PC-9 (cell line): Measurements from ENCODE around the gene ITGAE. TPM values are rescaled to one million over a fixed set of nuclear protein-coding genes. Genes with fewer than 3 reads are reported as not detected.

Source experiments
- BruUV-seq: library from RNA; stranded (reverse); fragments of 400-500 nt; replicated peaks from 2 replicates; lab custom pipeline; 2021; lab: Mats Ljungman, UMichigan
- CTCF ChIA-PET: fragments of 300-600 bp; sonication (Branson Sonifier 250); formaldehyde crosslinking; loops from one replicate; lab custom pipeline; 2022; ENCODE audit warnings: antibody characterized with exemption; lab: Charles Lee
- POLR2A ChIA-PET: fragments of 300-600 bp; sonication (Branson Sonifier 250); formaldehyde crosslinking; loops from one replicate; lab custom pipeline; 2022; ENCODE audit warnings: antibody characterized with exemption; ENCODE audit not compliant: unreplicated experiment; lab: Charles Lee
- DNase-seq, 2 experiments: peaks; one replicate each; pipeline versions ENCODE4 v3.0.0 to v3.0.0-alpha.2; 2015 to 2022; ENCODE audit warnings: mixed read lengths in 1 of 2
- H2AFZ ChIP-seq: fragments of 200-600 bp; sonication (generic); 2 replicates; pipeline ENCODE4 v1.8.1; 2017; ENCODE audit warnings: antibody characterized with exemption
- H3F3A ChIP-seq: fragments of 200-600 bp; sonication (generic); 2 replicates; pipeline ENCODE4 v1.8.1; 2017; ENCODE audit warnings: antibody characterized with exemption, mild to moderate bottlenecking, low read depth; ENCODE audit not compliant: insufficient read depth
- H3K27ac ChIP-seq: fragments of 200-600 bp; sonication (generic); 2 replicates; pipeline ENCODE4 v1.6.1; 2016; ENCODE audit warnings: mixed run types
- H3K27me3 ChIP-seq: fragments of 200-600 bp; sonication (generic); 2 replicates; pipeline ENCODE4 v1.6.1; 2016; ENCODE audit warnings: low read depth, mixed run types; ENCODE audit not compliant: insufficient read depth
- H3K36me3 ChIP-seq: fragments of 200-600 bp; sonication (generic); 2 replicates; pipeline ENCODE4 v1.6.1; 2016; ENCODE audit warnings: low read depth, mixed run types
- H3K4me1 ChIP-seq: fragments of 200-600 bp; sonication (generic); replicated peaks from 2 replicates; pipeline ENCODE4 v1.6.1; 2016; ENCODE audit warnings: mixed run types; ENCODE audit not compliant: insufficient read depth
- H3K4me2 ChIP-seq: fragments of 200-600 bp; sonication (generic); 2 replicates; pipeline ENCODE4 v1.6.1; 2017; ENCODE audit warnings: mixed run types
- H3K4me3 ChIP-seq: fragments of 200-600 bp; sonication (generic); 2 replicates; pipeline ENCODE4 v1.6.1; 2016; ENCODE audit warnings: mixed run types
- H3K79me2 ChIP-seq: fragments of 200-600 bp; sonication (generic); 2 replicates; pipeline ENCODE4 v1.6.1; 2017; ENCODE audit warnings: low read depth, mixed run types
- H3K9me2 ChIP-seq: fragments of 200-600 bp; sonication (generic); 2 replicates; pipeline ENCODE4 v1.8.1; 2017; ENCODE audit warnings: mild to moderate bottlenecking; ENCODE audit not compliant: insufficient read depth
- H3K9me3 ChIP-seq: fragments of 200-600 bp; sonication (generic); 2 replicates; pipeline ENCODE4 v1.8.1; 2016; ENCODE audit warnings: low read depth; ENCODE audit not compliant: insufficient read depth
- H4K20me1 ChIP-seq: fragments of 200-600 bp; sonication (generic); 2 replicates; pipeline ENCODE4 v1.8.1; 2017; ENCODE audit not compliant: insufficient read depth
- CTCF ChIP-seq: fragments of 200-600 bp; sonication (generic); conservative IDR thresholded peaks from 2 replicates; pipeline ENCODE4 v1.6.1; 2017; ENCODE audit warnings: mixed run types, antibody characterized with exemption, mild to moderate bottlenecking, moderate library complexity
- EZH2 ChIP-seq: fragments of 200-600 bp; sonication (generic); IDR thresholded peaks from 2 replicates; pipeline ENCODE4 v1.8.0; 2017; ENCODE audit warnings: antibody characterized with exemption, low read depth
- intact Hi-C: fragments of 100-400 bp; cut with micrococcal nuclease; formaldehyde crosslinking; loops from one replicate; pipeline ENCODE4 v1.10.0; 2022; ENCODE audit not compliant: unreplicated experiment
- total RNA-seq: library from RNA; stranded (reverse); gene quantifications from 2 replicates; pipeline ENCODE4 v1.2.3, GENCODE V29; 2021

Gene ITGAE
- total RNA-seq, 1 experiment from 2014 or later, result 52.8 TPM

- no peak overlapping the region for H3K4me3 ChIP-seq
- no peaks in the 10 kb centered on the region for H3K27me3 ChIP-seq
- no peaks in the 10 kb centered on the region for H3K9me3 ChIP-seq
- no peak overlapping the region for H3K4me2 ChIP-seq
- H4K20me1 ChIP-seq, result peaks cover 21% of the 10 kb centered on the region
- H3K36me3 ChIP-seq, result peaks cover 21% of the 10 kb centered on the region; the same call in 1 of the 2 replicates
- H3K9me2 ChIP-seq, result no peaks in the 10 kb centered on the region
- no TSS peak for BruUV-seq
- no peak for DNase-seq
- peaks cover 19% of the 10 kb centered on the region; the same call in 1 of the 2 replicates for H3F3A ChIP-seq
- TF ChIP-seq CTCF (no peak), EZH2 (no peak)
- no peaks in the 10 kb centered on the region for H3K79me2 ChIP-seq
- no peak overlapping the region for H3K27ac ChIP-seq
- CTCF ChIA-PET, result interaction anchor here (0.7 to 1.7 kb wide), 5 partner anchors 10 to 109 kb away, joined by 3 to 4 read pairs (median 3); no protein-coding TSS in a partner anchor
- H3K4me1 ChIP-seq, result no peaks in the 10 kb centered on the region
- POLR2A ChIA-PET, result no interaction called here
- intact Hi-C loops, result loop anchor here (5.0 to 10.0 kb wide), 2 partner anchors 146 to 784 kb away; no protein-coding TSS in a partner anchor
- no peak overlapping the region for H2AFZ ChIP-seq
These were observed 27.3 kb upstream of the ITGAE start for GRCh38 chr17:3828151-3828851.

- Histone ChIP-seq H3K27me3 (no peaks in the 10 kb centered on the region), H3K36me3 (peaks cover 25% of the 10 kb centered on the region; the same call in 1 of the 2 replicates), H3K9me2 (no peaks in the 10 kb centered on the region), H3K27ac (no peak overlapping the region), H3K79me2 (no peaks in the 10 kb centered on the region), H2AFZ (no peak overlapping the region), H3K9me3 (no peaks in the 10 kb centered on the region), H3K4me3 (no peak overlapping the region), H4K20me1 (peaks cover 21% of the 10 kb centered on the region), H3F3A (peaks cover 19% of the 10 kb centered on the region; the same call in 1 of the 2 replicates), H3K4me1 (no peaks in the 10 kb centered on the region), H3K4me2 (no peak overlapping the region)
- DNase-seq, result peak; percentile 44 to 52
- CTCF ChIA-PET, result interaction anchor here (0.5 to 1.7 kb wide), 6 partner anchors 11 to 108 kb away, joined by 3 to 5 read pairs (median 4); no protein-coding TSS in a partner anchor
- no TSS peak for BruUV-seq
- POLR2A ChIA-PET, result no interaction called here
- TF ChIP-seq EZH2 (no peak), CTCF (peak; percentile 84)
- intact Hi-C loops, result loop anchor here (1.0 to 10.0 kb wide), 3 partner anchors 90 to 782 kb away; no protein-coding TSS in a partner anchor
These were observed 26.3 kb upstream of the ITGAE start for GRCh38 chr17:3827124-3827773.

GRCh38 chr17:3826191-3826590 lies 25.2 kb upstream of the ITGAE start:
- POLR2A ChIA-PET, result interaction anchor here (0.5 kb wide), 1 partner anchor 130 kb away, joined by 3 read pairs; the partner anchor contains the start of gene P2RX5
- CTCF ChIA-PET, result no interaction called here
- Histone ChIP-seq H3K4me1 (no peaks in the 10 kb centered on the region), H3K4me3 (no peak overlapping the region), H4K20me1 (peaks cover 21% of the 10 kb centered on the region), H2AFZ (no peak overlapping the region), H3K27me3 (no peaks in the 10 kb centered on the region), H3K36me3 (peaks cover 33% of the 10 kb centered on the region; the same call in 1 of the 2 replicates), H3K9me3 (no peaks in the 10 kb centered on the region), H3K79me2 (no peaks in the 10 kb centered on the region), H3K9me2 (no peaks in the 10 kb centered on the region), H3F3A (peaks cover 19% of the 10 kb centered on the region; the same call in 1 of the 2 replicates), H3K4me2 (no peak overlapping the region), H3K27ac (no peak overlapping the region)
- intact Hi-C loops, result loop anchor here (5.0 to 10.0 kb wide), 2 partner anchors 144 to 781 kb away; no protein-coding TSS in a partner anchor
- TF ChIP-seq CTCF, result no peak
- TF ChIP-seq EZH2, result no peak
- BruUV-seq, result no TSS peak
- DNase-seq, result no peak
